Activated gamma-delta T cell (primary cell): ENCODE data around the gene TTC39A.
"Not testable (repeated sequence)": the region's sequence is repeated elsewhere in the genome, so short reads cannot be mapped to it uniquely, and the experiment has no call there.

ENCODE experiments used
- DNase-seq: peaks from one replicate; lab custom pipeline; 2025; lab: John Stamatoyannopoulos, UW

TTC39A gene

DNA sequence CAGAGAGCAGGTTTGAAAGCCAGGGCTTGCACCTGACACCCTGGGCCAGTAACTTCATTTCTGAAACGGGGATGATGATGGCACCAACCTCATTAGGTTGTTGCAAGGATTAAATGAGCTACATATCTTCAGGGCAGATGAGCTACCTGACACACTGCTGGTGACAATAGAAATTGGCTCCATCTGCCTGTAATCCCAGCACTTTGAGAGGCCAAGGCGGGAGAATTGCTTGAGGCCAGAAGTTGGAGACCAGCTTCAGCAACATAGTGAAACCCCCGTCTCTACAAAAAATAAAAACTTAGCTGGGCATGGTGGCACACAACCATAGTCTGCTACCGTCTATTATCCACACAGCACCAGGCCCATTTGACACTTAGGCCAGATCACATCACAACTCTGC lies 6.3 kb upstream of the TTC39A start:
- DNase-seq, result no peak

DNA sequence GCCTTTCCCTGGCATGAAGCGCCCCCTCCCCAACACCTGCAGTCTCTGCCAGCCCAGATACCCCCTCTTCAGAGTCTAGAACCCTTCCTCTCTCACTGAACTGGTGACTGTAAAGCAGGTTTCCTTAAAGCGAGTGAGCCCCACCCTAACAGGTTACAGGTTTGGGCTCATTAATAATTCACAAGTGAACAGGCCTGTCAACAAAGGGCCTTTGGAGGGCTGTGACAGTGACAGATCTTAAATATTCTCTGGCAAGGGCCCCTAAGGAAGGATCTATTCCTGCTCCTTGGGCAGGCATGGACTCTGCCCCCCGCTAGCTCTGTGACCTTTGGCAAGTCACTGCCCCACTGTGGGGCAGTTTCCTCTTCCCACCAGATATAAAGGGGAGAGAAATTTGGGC lies 5.6 kb upstream of the TTC39A start:
- no peak for DNase-seq

DNA sequence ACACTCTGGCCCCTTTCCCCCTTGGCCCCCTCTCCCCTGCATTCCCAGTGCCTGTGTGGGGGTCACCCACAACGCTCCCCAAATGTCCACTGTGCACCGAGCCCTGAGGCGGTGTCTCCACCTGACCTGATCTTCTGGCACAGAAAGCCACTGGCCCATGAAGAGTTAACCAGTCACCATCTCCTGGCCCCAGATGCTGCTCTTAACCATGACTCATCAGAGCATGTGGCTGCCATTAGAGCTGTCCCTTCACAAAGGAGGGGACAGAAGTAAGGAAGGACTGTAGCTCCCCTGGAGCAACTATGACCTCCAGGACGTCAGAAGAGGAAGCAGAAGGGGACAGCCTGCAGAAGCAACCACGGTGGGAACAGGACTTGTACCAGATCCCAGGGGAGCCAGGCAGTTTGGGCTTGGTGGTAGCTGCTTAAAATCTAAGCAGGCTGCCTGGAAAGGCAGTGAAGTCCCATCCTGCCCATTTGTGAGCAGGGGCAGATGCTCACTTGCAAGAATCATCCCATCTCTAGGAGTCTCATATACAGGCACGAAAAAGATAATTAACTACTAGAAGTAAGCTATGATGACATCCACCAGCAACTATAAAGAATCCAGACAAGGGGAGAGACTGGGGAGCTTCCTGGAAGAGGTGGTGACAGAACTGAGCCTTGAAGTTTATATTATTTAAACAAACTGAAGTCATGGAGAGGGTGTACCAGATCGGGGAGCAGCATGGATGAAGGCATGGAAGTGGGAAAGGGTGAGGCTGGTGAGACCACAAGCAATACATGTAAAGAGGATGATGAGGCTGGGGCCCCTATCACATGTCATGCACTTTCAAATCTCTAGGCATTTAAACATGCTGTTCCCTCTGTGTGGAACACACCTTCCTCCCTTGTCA lies 1.1 kb upstream of the TTC39A start:
- DNase-seq, result no peak

DNA sequence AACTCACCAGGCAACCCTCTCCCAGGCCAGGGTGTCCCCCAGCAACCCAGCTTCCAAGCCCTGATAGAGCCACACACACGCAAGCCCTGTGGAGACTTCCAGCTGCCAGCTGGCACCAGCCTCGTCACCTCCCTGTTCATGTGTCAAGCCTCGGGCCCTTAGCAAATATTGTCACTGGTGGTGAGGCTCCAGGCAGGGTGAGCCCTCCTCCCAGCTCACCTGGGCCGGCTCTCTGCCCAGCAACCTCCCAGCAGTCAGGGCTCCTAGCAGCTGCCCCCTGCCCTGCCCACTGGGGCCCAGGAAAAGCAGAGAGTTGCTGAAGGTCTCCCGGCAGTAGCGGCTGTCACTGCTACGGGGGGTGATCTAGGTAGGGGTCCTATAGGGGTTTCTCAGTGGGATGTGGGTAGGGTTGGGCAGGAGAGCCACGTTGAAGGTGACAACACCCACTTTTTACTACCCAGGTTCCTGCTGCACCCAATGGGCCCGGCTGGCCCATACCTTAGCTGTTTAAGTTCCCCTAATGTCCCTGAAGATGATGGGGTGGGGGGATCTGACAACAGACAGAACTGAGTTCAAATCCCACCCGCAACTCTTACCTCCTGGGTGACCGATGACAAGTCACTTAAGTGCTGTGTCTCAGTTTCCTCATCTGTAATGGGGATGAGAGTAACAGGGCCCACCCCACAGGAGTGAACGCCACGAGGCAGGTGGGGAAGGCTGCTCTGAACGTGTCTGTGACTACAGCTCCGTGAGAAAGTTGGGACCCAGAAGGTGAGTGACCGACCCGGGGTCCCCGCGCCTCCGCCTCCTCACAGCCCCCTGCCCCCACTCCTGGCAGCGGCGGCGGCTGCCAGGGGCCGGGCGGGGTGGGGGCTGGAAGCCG lies 678 bp downstream of the TTC39A start:
- no peak for DNase-seq

DNA sequence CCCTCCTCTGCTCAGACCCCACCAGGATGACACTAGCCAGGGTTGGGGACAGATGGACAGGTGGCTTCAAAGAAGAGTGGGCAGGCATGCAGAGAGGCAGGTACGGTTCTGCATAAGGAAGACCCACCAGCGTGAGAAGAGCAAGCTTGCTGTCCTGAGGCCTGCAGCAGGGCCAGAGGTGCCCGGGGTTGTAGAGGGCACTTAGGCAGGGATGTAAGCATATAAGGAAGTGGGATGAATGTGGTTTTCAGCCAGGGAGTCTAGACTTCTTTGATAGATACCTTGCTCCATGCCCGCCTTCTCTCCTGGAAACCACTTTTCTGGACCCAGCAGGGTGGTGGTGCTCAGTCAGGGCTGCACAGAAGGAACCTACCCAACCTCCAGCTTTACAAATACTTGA lies 1.4 kb downstream of the TTC39A start:
- no peak for DNase-seq

DNA sequence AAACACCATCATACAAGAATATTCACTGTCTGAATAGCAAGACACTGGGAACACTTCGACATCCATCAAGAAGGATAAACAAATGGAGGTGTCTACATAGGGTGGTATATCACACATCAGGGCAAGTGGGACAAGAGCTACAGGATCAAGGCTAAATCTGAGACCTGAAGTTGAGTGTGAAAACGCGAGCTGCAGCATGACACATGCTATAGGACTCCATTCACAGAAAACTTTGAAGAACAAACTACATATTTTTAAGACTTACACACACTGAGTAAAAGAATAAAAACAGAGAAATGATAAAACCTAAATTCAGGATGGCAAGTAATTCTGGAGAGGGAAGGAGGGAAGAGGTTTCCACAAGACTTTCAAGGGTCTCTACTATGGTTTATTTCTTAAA lies 2.1 kb downstream of the TTC39A start:
- no peak for DNase-seq

DNA sequence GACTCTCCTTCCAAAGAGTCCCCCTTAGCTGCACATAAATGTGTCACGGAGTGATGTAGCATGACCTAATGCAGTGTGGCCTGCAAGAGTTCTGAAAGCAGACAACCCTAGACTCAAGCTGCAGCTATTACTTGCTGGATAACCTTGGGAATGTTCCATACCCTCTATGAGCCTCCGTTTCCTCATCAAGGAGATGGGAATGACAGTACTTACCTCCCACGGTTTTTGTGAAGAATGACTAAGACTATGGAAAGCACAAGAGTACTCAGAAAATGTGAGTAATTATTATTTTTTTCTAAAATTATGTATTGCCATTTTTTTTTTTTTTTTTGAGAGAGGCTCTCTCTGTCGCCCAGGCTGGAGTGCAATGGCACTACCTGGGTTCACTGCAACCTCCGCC lies 3.0 kb downstream of the TTC39A start:
- DNase-seq, result no peak

DNA sequence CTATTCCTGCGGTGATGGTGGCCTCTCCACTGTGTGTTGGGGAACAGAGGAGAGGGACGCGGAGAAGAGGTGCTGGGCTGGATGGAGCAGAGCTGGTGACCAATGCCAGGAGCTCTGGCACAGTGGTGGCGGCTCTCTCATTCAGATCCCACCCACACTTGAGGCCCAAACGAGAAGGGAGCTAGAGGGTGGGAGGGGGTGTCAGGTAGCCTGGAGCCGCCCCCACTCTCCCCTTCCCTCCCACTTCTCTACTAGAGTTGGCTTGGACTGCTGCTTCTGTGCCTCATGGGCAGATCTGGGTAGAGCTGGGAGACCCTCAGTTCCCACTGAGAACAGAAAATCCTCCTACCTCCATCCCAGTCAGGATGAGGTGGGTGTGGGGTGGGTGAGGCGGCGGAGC lies 3.5 kb downstream of the TTC39A start:
- DNase-seq, result no peak

DNA sequence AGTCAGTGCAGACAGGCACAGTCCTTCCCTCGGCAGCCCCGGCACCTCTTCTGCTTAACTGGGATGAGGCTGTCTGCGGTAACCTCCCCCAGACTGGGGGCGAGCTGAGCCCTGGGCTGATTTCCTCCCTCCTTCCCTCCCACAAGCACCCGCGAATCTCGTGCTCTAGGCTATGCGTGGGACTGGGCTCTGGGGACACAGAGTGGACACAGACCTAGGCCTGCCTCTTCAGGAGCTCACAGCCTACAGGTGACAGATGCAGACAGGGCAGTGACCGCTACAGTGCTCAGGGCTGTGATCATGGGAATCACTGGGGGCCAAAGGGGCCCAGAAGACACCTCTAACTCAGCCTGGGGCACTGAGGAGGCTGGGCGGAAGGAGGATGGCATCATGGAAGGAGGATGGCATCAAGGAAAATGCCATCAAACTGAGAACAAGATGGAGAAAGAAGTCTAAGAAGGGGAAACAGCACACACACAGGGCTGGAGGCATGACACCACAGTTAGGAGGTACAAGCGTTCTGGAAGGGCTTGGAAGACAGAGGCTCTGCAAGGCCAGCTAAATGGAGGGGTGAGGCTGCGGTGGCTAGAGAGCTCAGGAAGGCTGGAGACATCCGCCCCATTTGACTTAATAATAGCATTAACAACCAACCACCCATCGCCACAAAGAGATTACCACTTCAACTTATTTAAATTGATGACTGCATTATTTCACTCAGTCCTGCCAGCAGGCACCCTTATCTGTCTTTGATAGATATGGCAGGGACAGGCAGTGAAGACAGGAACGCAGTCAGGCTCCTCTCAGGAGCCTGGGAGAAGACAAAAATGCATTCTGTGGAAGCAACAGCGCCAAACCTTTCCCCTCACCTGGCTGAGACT lies 4.2 kb downstream of the TTC39A start:
- DNase-seq, result no peak

DNA sequence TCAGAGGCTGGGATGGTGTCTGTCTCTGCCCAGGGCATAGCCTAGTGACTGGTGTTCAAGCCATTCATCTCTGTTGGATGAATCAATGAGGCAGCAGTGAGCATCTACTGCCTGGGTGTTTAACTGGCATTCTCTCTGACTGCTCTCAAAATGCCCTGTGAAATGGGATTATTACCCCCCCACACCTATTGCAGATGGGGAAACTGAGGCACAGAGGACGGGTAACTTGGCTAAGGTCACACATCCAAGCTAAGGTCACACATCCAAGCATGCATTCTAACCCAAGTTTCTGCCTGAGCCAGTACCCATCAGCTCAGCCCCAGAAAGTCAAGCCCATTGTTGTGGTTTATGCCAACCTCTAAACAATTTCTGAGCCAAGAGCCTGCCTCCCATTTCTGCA lies 5.0 kb downstream of the TTC39A start:
- DNase-seq, result no peak

DNA sequence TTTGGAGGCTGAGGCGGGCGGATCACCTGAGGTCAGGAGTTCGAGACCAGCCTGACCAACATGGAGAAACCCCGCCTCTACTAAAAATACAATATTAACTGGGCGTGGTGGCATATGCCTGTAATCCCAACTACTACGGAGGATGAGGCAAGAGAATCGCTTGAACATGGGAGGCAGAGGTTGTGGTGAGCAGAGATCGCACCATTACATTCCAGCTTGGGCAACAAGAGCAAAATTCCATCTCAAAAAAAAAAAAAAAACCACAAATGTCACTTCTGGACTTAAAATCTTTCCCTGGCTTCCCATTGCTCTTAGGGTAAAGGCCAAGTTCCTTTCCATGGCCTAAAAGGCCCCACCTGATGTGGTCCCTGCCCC lies 5.4 kb downstream of the TTC39A start:
- DNase-seq, result not testable (repeated sequence)

DNA sequence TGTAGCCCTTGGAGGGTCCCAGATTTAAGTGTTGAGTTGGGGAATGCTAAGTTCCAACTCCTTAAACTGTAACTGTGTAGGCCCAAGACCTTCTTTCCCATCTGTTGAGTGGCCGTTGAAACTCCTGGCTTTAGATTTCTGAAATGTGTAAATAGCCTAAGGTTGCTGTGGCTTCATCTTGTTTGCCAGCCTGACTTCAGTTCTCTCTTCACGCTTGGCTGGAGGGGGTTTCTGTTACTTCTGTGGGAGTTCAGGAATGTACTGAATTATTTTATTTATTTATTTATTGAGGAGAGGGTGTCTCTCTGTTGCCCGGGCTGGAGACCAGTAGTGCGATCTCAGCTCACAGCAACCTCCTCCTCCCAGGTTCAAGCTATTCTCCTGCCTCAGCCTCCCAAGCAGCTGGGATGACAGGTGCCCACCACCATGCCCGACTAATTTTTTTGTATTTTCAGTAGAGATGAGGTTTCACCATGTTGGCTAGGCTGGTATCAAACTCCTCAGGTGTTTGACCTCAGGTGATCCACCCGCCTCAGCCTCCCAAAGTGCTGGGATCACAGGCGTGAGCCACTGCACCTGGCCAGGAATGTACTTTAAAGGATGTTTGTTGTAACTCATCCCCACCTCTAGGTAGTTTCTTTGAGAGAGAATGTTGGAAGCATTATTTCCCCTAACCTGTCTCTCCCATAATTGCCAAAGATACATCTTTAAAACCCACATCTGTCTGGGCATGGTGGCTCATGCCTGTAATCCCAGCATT lies 5.9 kb downstream of the TTC39A start:
- DNase-seq, result no peak

DNA sequence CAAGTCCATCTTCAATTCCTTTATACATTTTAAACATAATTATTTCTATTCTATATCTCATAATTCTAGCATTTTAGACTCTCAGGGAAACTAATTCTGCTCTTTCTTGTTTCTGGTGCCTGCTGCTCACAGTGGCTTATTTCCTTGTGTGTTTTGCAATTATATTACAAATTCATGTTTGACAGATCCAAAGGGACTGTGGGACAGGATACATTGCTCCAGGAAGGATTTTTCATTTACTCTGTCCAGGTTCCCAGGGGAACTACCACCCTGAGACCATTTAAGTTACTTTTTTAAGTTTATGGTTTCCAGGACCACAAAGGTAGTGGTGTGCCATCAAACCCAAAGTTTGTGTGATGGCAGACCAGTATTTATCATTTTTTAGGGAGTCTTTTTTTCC lies 6.6 kb downstream of the TTC39A start:
- no peak for DNase-seq

DNA sequence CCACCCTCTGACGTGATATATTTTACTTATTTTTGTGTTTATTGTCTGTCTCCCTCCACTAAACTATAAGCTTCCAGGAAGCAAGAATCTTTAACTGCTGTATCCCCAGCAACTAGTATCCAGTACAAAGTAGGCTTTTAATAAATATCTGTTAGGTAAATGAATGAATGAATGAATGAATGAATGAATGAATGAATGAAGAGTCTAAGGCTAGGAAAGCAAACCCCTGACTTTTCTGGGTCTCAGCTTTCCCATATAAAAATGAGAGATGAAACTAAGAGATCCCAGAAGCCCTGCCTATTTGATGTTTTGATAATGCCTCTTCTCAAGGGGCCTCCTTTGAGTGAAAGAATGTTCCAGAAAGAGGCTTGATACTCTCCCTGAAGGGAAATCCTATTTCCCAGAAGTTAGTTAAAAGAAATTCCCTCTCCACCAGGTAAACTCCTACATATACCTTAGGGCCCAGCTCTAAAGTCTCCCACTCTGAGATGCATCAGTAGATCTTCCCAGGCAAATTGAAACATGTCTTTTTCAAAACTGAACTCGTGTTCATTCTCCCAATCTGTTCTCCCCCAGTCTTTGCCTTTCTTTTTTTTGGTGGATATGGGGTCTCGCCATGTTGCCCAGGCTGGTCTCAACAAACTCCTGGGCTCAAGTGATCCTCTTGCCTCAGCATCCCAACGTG lies 7.8 kb downstream of the TTC39A start:
- no peak for DNase-seq

DNA sequence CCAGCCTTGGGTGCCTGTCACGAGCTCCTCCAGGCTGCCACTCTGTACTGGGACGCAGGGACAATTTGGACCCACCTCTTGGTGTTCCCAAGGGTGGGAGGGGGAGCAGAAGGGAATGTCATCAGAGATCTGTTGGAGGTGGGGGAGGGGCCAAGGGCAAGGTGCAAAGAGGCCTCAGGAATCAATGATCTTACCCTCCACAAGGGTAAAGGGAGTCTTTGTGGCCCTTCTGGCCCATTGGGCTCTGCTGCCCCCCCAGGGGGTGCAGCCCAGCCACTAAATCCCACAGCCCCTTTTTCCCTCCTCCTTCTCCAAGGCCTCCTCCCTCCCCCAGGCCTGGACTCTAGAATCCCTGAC lies 8.5 kb downstream of the TTC39A start:
- no peak for DNase-seq

DNA sequence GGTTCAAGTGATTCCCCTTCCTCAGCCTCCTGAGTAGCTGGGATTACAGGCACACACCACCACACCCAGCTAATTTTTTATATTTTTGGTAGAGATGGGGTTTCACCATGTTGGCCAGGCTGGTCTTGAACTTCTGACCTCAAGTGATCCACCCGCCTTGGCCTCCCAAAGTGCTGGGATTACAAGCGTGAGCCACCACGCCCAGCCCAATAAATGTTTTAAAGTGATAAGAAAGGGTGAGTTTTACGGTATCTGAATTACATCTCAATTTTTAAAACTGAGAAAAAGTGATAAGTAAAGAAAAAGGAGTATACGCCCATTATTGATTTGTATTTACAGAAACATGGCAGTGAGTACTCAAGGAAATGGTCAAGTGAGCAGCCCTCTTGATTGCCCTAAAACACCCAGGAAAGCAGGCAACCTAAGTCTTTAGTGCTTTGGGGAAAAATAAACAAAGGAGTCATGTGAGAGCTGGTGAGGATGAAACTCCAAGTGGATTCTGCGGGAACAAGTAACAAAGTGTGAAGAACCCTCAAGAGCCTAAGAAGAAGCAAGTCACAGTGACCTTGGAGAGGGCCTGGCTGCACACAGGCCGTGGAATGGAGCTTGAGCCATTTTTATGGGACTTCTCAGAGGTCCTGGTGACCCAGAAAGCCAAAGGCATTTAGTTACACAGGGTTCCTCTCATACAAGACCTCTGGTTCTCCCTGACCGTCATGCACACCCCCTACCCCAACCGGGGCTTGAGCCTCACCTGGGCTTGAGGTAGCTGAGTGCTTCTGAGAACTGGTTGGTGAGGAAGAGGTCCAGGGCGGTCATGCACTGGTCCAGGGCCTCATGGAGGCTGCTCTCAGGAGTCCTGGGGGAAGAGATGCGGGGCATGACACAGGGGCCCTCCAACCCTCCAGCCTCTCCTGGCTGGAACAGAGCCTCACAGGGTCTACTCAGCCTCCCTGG lies 9.1 kb downstream of the TTC39A start:
- no peak for DNase-seq

DNA sequence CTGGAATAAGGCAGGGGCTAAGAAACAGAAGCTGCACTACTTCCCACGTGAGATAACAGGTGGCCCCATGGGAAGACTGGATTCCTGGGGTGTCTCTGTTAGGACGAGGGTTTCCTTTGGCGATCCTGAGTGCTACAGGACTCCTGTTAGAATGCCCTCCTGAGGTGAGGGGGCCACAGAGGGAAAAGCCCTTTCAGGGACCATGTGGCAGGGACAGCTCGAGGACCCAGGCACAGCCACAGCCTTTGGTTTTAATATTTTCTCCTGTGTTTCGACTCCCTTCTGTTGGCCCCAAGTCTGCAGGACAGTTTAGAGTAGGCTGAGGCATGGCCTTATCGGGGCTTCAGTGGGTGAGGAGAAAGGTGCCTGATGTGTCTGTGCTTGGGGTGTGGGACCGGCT lies 12.6 kb downstream of the TTC39A start:
- DNase-seq, result no peak

DNA sequence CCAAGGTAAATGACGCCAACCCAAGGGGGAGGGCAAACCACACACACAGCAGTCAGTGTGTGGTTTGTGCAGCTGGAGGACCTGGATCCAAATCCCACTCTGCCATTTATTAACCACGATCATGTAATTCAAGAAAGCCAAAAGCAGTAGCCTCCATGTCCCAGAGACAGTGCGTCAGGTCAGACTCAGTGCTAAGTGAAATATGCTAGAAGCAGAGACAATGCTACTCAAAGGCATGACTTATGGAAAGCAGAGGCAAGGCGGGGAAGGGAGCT lies 13.6 kb downstream of the TTC39A start:
- DNase-seq, result no peak

DNA sequence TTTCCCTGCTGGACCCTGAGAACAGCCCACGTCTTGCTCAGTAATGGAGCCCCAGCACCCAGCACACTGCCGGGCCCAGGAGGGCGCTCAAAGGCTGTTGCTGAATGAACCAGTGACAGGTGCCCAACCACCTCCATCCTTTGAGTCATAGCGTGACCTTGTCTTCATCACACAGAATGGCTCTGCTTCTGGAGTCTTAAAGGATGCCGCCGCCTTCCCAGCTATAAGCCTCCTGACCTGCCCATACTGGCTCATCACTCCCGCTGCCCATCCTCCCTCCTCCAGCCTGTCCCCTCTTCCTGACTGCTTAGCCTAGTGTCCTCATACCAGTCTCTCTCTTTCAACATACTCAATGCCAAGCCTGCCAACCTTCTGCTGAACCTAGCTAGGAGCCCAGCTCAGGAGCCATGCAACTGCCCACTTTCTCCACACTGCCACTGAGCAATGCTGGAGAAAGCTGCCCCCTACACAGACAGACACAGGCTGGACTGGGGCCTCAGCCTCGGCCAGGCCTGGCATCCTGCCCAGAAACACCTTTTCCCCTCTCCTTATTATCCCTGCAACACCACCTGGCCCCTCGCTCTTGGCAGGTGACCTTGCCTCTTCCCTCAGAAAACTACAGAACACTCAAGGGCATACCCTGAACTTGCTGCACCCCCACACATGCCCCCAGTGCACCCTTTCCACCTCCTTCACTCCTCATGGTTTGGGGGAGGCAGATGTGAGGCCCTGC lies 14.1 kb downstream of the TTC39A start:
- DNase-seq, result no peak
